ENCODE results near the gene TMED4. TPM values are rescaled to one million over a fixed set of nuclear protein-coding genes. Genes with fewer than 3 reads are reported as not detected.

Gene TMED4
- polyA plus RNA-seq, 1 donor from 2014 or later = 59.9 TPM

DNA sequence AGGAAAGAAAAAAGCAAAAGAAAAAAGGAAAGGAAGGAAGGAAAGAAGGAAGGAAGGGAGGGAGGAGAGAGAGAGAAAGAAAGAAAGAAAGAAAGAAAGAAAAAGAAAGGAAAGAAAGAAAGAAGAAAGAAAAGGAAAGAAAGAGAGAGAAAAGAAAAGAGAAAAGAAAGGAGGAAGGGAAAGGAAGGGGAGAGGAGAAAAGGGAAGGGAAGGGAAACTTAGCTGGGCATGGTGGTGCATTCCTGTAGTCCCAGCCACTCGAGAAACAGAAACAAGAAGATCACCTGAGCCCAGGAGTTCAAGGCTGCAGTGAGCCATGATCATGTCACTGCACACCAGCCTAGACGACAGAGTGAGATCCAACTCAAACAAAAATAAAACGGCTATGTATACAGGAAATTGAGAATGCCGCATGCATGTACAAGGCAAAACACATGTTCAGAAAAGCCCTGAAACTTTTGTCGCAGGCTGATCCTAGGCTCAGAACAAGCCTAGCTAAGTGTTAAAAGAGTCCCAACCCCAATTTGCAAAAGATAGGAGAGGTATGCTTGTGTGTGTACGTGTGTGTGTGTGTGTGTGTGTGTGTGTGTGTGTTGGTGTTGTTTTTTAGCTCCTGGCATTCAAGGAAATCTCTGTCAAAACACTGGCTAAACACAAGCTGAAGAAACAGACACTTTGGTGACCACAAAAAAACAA, 34.3 kb downstream of the TMED4 start:
- no peak overlapping the region for H3K4me3 Mint-ChIP-seq
- H3K4me1 Mint-ChIP-seq = no peaks in the 10 kb centered on the region
- H3K27me3 Mint-ChIP-seq = peaks cover 12% of the 10 kb centered on the region
- H3K36me3 Mint-ChIP-seq = peaks cover 3% of the 10 kb centered on the region
- no peak overlapping the region for H3K27ac Mint-ChIP-seq
- H3K9me3 Mint-ChIP-seq = no peaks in the 10 kb centered on the region

DNA sequence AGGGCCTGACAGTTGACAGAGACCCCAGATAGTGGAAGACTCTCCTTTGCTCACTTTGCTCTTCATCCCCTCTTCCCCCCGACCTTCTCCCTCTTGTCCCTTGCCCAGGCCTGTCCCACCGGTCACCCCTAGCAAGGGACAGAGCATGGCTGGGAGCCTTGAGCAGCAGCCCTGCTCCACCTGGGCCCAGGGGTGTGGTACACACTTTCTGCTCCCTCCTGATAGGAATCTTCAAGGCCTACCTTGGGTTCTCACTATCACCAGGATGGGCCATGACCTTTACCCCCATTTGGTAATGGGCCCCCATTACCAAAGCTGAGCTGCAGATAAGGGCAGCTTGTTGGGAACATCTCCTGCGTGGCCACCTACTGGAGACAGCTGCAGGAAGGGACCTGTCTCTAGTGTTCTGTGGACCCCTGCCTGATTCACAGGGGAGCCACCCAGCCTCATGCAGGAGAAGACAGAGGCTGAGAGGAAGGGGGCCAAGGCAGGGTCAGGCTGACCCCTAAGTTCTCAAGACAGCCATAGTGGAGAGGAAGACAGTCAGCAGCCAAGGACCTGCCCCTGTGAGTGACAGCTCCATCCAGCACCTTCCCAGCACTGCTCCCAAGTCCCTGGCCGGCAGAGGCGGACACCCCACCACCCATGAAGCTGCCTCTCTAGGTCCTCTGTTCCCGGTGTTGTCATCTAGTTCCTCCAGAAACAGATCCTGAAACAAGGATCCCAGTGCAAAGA, 40.0 kb downstream of the TMED4 start:
- Mint-ChIP-seq H3K9me3 (no peaks in the 10 kb centered on the region), H3K36me3 (peaks cover 5% of the 10 kb centered on the region), H3K27me3 (peaks cover 10% of the 10 kb centered on the region), H3K27ac (no peak overlapping the region), H3K4me3 (no peak overlapping the region), H3K4me1 (no peaks in the 10 kb centered on the region)

DNA sequence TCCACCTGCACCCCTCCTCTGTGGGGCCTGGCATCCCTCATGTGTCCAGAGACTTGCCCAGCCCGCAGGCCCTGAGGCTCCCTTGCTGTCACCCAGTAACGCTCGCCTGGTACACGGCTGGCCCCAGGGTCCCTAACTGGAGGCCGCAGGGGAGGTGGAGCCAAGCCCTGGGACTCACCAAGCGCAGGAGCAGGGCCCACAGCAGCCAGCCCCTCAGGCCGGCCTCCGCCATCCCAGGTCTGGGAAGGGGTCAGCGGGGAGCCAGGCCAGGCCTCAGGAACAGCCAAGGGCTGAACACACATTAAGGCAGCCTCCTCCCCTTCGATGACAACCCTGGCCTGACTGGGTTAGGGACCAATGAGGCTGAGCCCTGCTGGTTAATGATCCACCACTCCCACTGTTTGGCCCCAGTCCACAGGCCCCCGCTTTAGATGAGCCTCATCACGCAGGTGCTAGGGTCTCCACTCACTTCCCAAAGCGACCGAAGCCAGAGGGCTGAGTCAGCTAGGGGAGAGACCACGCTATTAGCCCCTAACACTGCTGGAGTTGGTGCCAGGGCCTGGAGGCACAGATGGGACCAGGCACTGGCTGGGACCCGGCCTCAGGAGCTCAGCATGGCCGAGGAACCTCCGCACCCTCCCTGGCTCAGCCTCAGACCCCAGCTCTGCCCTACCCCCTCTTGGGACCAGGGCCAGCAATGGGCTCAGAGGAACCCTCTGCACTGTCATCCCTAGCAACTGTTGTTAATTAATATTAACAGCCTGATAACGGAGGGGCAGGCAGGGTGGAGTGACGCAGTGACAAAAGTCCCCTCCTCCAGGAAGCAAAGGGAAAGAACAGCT, 40.8 kb downstream of the TMED4 start, which contains the start of gene NPC1L1:
Gene NPC1L1 (minus strand): TSS at position 303 of the 842 bp plus-strand sequence. CDS start 71 bp downstream, at position 232.
- Mint-ChIP-seq H3K36me3 (peaks cover 5% of the 10 kb centered on the region), H3K27me3 (peaks cover 9% of the 10 kb centered on the region), H3K4me1 (no peaks in the 10 kb centered on the region), H3K27ac (peak within 1 kb of the TSS in 1 of 3 donors; percentile 50), H3K4me3 (no peak within 1 kb of the TSS), H3K9me3 (no peaks in the 10 kb centered on the region)

DNA sequence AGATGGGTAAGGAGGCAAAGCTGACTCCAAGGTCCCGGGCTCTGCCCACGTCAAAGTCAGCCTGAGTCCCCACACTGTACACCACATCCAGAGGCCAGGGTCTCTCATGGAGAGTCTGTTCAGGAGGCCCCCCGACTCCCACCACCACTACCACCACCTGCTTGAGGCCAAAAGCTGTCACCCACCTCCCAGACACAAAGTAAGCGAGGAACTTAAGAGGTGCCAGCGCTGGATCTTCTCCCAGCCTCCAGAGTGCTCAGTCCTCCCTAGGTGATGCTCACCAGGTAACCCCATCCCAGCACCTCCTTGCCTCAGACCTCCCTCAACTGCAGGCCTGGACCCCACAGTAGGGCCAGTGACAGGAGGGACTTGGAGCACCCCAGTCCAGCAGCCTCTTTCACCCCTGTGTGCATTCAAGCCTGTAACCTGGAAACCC, 41.4 kb downstream of the TMED4 start:
- Mint-ChIP-seq H3K4me1 (no peaks in the 10 kb centered on the region), H3K27me3 (peaks cover 7% of the 10 kb centered on the region), H3K4me3 (no peak overlapping the region), H3K36me3 (peaks cover 5% of the 10 kb centered on the region), H3K9me3 (no peaks in the 10 kb centered on the region), H3K27ac (peak overlapping the region in 1 of 3 donors; percentile 50)

DNA sequence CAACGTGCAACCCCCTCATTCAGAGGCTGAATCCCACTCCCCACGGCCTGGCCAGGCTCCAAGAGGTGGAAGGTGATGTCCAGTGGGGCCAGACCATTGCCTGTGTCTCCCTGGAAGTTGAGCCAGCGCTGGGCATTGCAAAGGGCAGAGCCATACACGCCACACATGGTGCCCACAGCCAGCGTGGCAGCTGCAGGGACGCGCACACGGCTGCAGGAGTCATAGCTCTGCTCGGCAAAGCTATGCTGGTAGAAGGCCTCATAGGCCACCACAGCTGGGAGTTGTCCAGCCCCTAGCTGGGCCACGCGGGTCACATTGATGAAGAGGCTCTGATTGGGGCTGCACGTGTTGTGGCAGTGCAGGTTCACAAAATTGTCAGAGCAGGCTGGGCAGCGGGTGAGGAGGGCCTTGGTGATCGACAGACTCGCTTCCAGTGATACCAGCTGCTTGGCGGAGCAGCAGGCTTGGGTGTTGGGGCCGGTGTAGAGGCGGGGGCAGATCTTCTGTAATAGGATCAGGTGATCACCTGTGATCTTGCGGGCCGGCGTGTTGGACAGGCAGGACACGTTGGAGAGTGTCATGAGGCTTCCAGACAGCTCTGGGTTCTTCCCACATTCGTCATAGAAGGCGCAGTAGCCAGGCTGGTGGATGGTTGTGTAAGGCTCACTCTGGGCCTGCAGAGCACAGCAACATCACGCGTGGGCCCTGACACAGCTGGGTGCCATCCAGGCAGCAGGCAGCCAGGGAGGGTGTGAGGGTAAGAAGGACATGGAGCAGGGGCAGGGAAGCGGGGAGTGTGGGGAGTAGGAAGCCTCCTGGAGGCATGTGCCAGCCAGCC, 42.1 kb downstream of the TMED4 start:
- Mint-ChIP-seq H3K9me3 (no peaks in the 10 kb centered on the region), H3K4me1 (no peaks in the 10 kb centered on the region), H3K27ac (no peak overlapping the region), H3K4me3 (no peak overlapping the region), H3K27me3 (peaks cover 5% of the 10 kb centered on the region), H3K36me3 (peaks cover 3% of the 10 kb centered on the region)

DNA sequence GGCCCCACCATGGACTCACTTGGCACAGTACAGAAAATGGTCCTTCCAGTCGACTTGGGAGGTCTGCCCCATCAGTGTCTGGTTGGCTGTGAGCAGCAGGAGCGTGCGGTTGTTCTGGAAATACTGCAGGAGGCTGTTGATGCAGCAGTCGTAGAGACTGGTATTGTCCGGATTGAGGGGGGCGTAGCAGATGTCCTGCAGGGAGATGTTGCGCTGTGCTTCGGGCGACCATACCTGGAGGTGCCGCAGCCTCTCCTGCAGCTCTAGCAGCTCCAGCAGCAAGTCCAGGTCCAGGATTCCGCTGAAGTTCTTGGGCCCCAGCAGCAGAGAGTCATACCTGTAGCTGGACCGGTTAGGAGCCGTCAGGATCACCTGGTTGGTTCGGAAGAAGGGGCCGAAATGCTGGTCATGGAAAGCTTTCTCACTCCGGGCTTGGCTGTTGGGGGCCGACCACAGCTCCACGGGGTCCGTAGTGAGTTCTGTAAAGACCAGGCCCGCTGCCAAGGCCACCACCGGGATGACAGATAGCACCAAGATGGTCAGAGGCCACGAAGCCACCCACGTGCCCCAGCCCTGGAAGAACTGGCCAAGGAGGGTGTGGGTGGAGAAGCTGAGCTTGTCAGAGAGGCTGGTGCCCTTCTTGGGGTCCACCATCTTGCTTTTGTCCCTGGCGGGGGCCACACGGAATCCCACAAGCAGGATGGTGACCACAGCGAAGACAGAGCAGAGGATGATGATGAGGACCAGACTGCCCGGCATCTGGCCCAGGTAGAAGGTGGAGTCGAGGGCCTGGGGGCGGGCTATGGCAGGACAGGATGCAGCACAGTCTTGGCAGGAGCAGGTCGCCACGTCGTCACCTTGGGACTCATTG, 43.0 kb downstream of the TMED4 start:
- no peak overlapping the region for H3K27ac Mint-ChIP-seq

DNA sequence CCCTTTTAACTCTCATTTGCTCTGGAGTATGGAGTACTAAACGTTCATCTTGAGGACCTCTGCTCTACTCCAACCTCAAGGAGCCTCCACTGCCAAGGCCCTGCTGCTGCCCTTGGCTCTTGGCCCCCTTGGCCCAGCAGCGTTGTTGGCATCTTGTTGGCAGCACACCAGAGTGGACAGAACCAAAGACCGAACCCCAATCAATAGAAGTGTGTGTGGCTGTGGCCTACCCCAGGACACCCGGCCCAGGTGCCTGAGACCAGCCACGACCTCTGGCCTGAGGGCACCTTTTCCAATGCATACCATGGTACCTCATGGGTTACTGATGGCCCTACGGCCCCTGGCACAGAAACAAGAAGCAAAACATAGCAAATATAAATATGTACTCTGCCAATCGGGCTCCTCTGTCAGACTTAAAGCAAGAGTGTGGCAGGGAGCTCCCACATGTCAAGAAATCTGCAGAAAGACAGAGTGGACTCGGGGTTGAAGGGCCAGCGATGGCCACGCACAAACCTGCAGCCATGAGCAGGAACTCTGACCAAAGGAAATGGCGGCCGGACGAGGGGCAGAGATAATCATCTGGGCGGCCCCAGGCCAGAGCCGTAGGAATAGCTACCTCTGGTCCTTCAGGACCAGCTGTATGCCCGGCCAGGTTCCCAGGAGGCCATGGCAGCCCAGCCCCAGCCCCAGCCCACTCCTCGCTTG, 43.8 kb downstream of the TMED4 start:
- H3K27me3 Mint-ChIP-seq = no peaks in the 10 kb centered on the region
- no peaks in the 10 kb centered on the region for H3K9me3 Mint-ChIP-seq
- no peak overlapping the region for H3K4me3 Mint-ChIP-seq
- no peaks in the 10 kb centered on the region for H3K4me1 Mint-ChIP-seq
- H3K36me3 Mint-ChIP-seq = peaks cover 3% of the 10 kb centered on the region
- peak overlapping the region in 1 of 3 donors; percentile 37 for H3K27ac Mint-ChIP-seq

More for the DNA sequence above, 43.0 kb downstream of the TMED4 start:
- peaks cover 5% of the 10 kb centered on the region for H3K27me3 Mint-ChIP-seq
- H3K9me3 Mint-ChIP-seq = no peaks in the 10 kb centered on the region
- peaks cover 3% of the 10 kb centered on the region for H3K36me3 Mint-ChIP-seq
- H3K4me1 Mint-ChIP-seq = no peaks in the 10 kb centered on the region
- H3K4me3 Mint-ChIP-seq = no peak overlapping the region

DNA sequence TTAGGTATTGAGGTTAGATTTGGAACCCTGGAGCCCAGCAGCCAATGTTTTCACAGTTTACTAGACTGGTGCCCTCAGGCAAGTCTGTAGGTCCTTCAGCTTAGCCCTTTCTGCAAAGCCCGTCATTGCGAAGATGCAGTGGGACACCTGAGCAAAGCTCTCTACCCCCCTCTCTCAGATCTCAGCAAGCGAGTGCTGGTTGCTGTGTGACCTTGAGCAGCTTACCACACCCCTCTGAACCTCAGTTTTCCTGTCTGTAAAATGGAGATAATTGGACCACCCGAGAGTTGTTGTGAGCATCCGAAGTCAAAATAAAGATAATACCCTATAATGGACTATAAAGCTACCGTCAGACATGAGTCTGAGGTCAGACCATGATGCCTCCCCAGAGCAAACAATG, 44.6 kb downstream of the TMED4 start:
- no peak overlapping the region for H3K4me3 Mint-ChIP-seq

DNA sequence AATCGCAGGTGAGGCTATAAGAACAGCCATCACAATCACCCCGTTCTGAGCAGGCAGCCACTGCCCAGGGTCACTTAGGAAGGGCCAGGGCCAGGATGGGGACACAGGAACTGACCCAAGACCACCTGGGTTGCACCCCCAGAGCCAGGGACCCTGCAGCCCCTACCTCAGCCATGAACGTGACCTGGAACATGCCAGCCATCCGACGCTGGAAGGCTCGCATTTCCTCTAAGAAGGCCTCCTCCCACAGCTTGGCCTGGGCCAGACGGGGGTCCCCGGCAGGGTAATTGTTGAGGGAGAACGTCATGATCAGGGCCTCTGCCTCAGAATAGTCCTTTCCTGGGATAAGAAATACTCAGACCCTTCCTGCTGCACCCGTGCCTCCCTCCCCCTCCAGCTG, 45.9 kb downstream of the TMED4 start:
- H3K27ac Mint-ChIP-seq = no peak overlapping the region
- no peaks in the 10 kb centered on the region for H3K9me3 Mint-ChIP-seq
- no peaks in the 10 kb centered on the region for H3K27me3 Mint-ChIP-seq
- peaks cover 3% of the 10 kb centered on the region for H3K36me3 Mint-ChIP-seq
- H3K4me1 Mint-ChIP-seq = peaks cover 0 to 6% (median 2%) of the 10 kb centered on the region in 3 donors
- H3K4me3 Mint-ChIP-seq = no peak overlapping the region

More for the DNA sequence above, 44.6 kb downstream of the TMED4 start:
- no peaks in the 10 kb centered on the region for H3K9me3 Mint-ChIP-seq
- H3K27me3 Mint-ChIP-seq = no peaks in the 10 kb centered on the region
- peaks cover 3% of the 10 kb centered on the region for H3K36me3 Mint-ChIP-seq
- H3K27ac Mint-ChIP-seq = no peak overlapping the region
- peaks cover 0 to 3% (median 0%) of the 10 kb centered on the region in 3 donors for H3K4me1 Mint-ChIP-seq

DNA sequence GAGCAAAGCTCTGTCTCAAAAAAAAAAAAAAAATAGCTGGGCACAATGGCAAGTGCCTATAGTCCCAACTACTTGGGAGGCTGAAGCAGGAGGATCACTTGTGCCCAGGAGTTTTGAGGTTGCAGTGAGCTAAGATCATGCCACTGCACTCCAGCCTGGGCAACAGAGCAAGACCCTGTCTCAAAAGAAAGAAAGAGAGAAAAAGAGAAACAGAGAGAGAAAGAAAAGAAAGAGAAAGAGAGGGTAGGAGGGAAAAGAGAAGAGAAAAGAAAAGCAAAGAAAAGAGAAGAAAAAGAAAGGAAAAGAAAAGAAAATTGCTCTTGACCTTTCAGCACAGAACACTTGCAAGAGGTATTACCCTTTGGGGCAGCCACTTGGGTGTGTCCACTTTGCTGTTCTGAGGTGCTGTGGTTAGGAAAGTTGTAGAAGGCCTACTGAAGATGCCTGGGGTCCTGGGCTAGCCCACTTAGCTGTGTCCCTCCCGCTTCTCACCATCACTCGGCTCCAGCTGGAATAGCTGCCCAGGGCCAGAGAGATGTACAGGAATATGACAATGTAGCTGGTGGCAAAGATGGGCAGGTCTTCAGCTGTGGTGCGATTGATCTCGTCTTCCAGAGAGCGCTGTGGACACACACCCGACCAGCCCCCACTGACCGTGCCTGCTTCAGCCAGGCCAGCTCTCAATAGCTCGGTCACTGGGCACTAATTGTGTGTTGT, 46.5 kb downstream of the TMED4 start:
- peaks cover 3% of the 10 kb centered on the region for H3K36me3 Mint-ChIP-seq

DNA sequence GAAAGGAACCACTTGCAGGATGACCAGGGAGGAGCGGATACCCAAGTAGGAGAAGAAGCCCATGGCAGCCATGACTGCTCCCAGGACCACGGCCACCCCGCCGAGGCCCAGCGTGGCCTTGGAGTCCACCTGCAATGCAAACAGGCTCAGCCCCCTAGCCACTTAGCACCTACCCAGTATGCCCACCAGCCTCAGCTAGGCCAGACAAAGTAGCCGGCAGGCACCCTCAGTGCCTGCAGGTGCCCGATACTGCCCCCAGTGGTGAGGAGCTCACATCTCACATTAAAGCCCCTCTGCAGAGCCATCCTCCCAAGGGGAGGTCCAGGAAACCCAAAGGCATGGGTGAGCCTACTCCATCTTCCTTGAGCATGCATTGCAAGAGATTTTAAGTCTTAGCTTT, 47.5 kb downstream of the TMED4 start:
- no peak overlapping the region for H3K4me3 Mint-ChIP-seq
- peaks cover 5% of the 10 kb centered on the region for H3K27me3 Mint-ChIP-seq
- no peaks in the 10 kb centered on the region for H3K36me3 Mint-ChIP-seq
- peak overlapping the region in 1 of 3 donors; percentile 31 for H3K27ac Mint-ChIP-seq
- H3K9me3 Mint-ChIP-seq = no peaks in the 10 kb centered on the region
- H3K4me1 Mint-ChIP-seq = peaks cover 0 to 7% (median 4%) of the 10 kb centered on the region in 3 donors

More for the DNA sequence above, 46.5 kb downstream of the TMED4 start:
- no peak overlapping the region for H3K4me3 Mint-ChIP-seq
- H3K9me3 Mint-ChIP-seq = no peaks in the 10 kb centered on the region
- H3K27me3 Mint-ChIP-seq = peaks cover 5% of the 10 kb centered on the region
- H3K27ac Mint-ChIP-seq = no peak overlapping the region
- H3K4me1 Mint-ChIP-seq = peaks cover 0 to 7% (median 4%) of the 10 kb centered on the region in 3 donors

DNA sequence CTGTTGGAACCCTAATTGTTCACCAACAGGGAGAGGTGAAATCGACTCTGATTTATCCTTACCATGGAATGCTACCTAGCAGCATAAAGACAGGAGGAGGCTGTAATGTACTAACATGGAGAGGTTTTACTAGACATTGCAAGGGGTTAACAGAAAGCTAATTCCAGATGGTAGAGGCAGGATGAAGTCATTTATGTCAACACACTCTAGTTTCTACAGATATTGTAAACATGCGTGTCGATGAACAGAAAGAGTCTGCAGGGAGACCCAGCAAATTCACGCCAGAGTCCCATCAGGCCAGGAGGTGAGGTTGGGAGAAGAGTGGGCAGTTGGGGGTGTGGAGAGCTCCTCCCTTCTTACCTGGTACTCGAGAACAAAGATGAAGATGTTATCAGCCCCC, 47.9 kb downstream of the TMED4 start:
- Mint-ChIP-seq H3K4me3 (no peak overlapping the region), H3K27me3 (peaks cover 5% of the 10 kb centered on the region), H3K9me3 (no peaks in the 10 kb centered on the region), H3K27ac (no peak overlapping the region), H3K36me3 (no peaks in the 10 kb centered on the region), H3K4me1 (peaks cover 0 to 7% (median 4%) of the 10 kb centered on the region in 3 donors)
